HG02571 (cell line): ENCODE results near the gene CFAP157.
"Not testable (repeated sequence)": the region's sequence is repeated elsewhere in the genome, so short reads cannot be mapped to it uniquely, and the experiment has no call there.

ENCODE experiments used
- ATAC-seq: cut with Tn5 transposase; IDR thresholded peaks from one replicate; pipeline ENCODE4 v1.9.1; 2021; ENCODE audit warnings: mild to moderate bottlenecking, moderate library complexity; ENCODE audit not compliant: unreplicated experiment

The CFAP157 gene

DNA sequence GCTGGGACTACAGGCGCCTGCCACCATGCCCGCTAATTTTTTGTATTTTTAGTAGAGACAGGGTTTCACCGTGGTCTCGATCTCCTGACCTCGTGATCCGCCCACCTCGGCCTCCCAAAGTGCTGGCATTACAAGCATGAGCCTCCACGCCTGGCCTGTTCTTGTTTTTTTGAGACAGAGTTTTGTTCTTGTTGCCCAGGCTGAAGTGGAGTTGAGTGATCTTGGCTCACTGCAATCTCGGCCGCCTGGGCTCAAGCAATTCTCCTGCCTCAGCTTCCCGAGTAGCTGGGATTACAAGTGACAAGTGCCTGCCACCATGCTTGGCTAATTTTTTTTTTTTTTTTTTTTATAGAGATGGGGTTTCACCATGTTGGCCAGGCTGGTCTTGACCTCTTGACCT, 50.0 kb downstream of the CFAP157 start:
- not testable (repeated sequence) for ATAC-seq

DNA sequence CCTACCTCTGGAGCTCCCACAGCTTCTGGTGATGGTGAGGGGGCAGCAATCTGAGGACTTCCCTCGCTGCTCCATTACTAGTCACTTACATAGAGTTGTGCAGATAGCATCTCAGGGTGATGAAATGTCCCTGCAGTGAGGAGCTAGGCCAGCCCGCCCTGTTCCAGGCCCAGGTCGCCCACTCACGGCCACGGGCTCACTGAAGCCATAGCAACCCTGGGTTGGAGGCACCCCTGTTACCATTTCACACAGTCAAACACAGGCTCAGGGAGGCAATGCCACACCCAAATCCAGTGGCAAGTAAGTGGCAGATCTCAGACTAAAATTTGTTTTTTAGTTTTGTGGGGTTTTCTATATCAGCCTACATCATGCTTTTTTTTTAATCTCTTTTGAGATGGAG, 52.1 kb downstream of the CFAP157 start:
- no peak for ATAC-seq

DNA sequence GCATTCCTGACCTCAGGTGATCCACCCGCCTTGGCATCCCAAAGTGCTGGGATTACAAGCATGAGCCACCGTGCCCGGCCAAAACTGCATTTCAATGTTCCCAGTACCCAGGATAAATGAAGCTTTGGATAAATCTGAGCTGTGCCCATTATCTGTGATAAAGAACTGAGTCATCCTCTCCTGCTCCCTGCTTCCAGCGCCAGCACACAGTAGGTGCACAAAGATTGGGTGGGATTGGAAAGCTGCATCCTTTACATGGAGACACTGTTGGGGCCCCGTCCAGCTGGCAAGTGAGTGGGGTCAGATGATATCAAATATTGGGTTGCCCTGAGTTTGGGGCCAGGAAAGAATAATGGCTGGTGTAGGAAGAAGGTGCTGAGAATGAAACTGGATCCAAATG, 54.3 kb downstream of the CFAP157 start:
- ATAC-seq, result no peak

DNA sequence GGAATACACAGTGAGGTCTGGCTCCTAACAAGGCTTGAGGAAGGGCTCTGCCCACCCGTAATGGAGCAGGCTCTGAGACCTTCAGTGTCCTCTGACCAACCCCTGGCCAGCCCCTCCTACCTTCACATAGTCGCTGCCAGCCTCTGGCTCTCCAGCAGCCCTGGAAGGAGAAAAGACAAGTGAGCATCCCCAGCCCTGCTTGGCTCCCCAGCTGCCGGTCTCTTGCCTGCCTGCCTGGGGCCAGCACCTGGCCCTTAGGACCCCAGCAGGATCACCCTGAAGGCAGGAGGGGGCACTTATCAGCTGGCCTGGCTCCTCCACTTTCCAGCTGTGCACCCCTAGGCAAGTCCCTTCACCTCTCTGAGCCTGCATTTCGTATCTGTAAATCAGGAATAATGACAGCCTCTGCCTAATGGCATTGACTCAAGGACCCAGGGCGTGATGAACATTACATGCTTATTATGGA, 54.7 kb downstream of the CFAP157 start:
- ATAC-seq, result no peak

DNA sequence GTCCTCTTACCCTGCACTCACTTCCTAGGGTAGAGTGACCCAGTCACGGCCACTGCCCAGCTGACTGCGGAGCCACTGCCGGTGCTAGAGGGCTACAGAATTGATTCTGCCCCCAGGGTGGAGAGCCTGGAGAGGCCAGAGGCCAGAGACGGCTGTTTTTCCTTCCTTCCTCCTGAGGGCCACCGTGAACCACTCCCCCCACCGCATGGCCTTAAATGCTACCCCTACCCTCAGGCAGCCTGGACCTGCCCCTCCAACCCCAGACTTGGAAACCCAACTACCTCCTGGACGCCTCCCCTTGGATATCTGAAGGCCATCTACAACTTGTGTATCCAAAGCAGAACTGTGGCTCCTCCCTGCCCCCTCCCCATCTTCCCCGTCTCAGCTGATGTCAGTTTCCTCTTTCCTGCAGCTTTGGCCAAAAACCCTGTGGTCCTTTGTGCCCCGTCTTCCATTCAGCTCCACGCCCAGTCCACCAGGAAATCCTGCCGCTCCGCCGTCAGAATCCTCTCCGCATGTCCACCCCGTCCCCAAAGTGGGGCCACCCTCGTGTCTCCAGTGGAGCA, 55.4 kb downstream of the CFAP157 start:
- ATAC-seq, result no peak

DNA sequence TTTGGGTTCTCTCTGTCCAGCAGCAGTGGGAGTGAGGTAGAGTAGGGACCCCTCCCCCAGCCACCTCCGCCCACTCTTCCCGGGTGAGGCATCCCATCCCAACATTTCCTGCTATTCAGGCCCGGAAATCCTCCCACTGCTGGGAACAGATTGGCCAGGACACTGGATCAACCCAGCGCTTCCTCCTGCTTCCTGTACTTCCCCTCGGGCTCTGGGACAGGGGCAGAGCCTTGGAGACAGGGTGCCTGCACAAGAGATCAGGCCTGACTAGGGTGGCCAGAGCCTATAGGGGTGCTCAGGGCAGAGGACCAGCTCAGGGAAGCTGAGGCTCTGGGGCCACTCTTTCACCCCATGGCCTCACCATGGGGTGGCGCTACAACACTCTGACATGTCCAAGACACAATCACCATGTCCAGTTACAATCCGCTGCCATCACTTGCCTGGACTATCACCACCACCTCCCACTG, 57.2 kb downstream of the CFAP157 start:
- no peak for ATAC-seq

DNA sequence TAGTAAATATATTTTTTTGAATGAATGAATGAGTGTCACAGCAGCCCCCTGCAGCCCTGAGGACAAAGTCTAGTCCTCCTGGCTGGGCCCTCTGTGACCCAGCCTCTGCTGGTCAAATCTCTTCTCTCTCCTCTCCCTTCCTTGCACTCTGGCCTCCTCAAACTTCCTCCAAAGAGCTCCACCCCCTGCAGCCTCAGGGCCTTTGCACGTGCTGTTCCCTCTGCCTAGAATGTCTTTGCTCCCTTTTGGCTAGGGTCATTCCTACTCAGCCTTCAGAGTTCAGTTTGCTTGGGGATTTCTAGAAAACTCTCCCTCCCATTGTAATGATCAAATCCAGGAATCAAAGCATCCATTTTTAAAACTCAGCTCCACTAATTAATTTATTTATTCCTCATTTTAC, 58.6 kb downstream of the CFAP157 start:
- ATAC-seq, result no peak
